Activated T-cell treated with anti-CD3 and anti-CD28 coated beads for 48 hours (primary cell): ENCODE results near the gene PNPLA2.

Source experiments
- DNase-seq: peaks from one replicate; pipeline ENCODE4 v3.0.0-alpha.2; 2020; ENCODE audit warnings: low read depth

PNPLA2 gene

DNA sequence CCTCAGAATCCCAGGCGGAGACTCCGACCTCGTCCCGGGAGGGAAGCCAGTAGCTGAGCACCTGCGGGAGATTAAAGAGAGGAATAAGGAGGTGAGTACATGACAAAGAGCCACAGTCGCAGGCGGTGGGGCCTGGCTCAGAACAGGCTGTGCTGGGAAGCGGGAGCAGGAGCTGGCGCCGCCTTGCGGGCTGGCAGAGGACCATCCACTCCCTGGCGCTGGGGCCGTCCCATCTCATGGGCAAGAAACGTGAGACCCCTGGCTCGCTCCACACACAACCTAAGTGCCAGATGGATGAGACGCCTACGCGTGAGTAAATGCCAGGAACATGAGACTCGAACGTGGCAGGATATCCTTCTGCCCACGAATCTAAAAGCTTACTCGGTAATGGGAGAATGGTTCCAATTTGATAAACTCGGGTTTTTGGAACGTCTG, 35.1 kb upstream of the PNPLA2 start:
- no peak for DNase-seq

DNA sequence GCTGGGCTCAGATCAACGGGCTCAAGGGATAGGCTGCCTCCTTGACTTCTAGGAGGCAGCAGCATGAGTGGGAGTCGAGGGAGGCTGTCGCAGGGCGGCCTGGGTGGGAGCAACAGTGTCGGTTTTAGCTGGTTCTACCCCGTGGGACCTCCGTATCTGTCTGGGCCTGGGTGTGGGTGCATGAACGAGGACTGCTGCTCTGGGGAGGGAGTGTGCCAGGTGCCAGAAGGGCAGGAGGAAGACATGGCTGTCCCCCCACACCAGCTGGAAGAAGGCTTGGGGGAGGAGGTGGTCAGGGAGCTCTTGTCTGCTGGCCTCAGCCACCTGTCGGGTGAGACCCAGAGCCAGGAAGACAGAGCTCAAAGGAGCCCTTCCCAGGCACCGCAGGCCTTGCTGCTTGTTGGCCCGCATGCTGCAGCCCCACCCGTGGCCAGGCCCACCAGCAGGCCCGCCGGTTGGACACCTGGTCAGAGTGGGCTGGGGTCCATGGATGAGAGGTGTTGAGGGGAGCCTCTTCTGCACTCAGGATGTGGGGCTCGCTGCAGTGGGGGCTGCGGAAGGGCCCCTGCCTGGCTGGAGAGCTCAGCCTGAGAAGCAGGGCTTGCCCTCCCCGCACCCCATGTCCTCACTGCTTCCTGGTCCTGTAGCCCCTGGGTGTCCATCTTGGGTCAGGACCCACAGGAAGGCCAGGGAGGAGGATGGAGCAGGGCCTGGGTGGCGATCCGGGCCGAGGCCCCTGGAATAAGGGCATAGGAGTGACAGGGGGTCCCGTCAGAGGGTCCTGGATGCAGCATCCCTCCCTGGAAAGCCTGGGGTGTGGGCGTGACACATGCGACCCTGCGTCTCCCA, 32.3 kb upstream of the PNPLA2 start:
- no peak for DNase-seq

DNA sequence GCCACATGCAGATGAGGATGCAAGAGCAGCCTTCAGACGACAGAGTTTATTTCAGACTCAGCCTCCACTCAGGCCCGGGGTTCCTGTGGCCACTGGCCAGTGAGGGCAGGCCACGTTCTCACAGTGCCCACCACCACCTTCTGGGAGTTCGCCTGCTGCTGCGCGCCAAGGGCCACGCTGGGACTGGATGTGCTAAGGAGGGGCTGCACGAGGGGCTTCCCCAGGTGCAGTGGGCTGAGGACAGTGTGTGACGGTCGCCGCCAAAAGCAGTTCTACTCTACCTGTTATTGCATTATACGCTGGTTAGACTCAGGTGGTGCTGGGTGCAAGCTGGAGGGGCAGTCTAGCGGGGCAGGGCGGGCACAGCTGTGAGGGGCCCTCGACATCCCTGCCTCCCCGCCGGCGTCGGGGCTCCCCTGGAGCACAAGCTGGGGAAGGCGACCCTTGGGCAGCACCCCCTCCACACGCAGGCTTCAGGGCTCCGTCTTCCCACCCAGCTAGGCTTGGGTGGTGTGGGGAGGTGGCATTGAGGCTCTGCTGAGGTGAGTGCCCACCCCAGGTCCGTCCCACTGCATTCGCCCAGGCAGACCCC, 31.5 kb upstream of the PNPLA2 start:
- no peak for DNase-seq

DNA sequence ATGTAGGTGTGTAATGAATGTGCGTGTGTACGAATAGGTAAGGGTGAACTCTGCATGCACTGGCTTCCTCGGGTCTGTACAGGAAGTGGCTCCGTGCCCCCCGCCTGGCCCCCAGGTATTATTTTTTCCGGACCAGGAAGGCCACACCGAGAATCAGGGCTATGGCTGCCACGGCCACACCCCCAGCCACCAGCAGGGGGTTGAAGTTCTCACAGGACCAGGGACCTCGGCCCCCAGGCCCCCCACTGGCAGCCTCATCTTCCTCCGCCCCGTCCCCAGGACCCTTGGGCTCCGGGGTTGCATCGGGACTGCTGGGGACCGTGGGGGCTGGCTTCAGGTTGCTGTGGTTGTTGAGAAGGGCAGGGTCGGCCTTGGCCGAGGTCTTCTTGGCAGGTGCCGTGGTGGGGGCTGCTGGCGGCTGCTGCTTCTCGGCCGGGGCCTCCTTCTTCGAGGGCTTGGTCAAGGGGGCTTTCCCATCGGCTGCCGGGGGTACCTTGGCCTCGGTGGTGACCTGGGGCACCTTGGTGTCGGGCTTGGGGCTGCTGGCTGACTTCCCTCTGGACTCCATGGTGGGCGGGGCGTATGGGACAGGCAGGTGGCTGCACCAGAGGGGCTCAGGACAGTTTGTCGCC, 30.6 kb upstream of the PNPLA2 start:
- no peak for DNase-seq

DNA sequence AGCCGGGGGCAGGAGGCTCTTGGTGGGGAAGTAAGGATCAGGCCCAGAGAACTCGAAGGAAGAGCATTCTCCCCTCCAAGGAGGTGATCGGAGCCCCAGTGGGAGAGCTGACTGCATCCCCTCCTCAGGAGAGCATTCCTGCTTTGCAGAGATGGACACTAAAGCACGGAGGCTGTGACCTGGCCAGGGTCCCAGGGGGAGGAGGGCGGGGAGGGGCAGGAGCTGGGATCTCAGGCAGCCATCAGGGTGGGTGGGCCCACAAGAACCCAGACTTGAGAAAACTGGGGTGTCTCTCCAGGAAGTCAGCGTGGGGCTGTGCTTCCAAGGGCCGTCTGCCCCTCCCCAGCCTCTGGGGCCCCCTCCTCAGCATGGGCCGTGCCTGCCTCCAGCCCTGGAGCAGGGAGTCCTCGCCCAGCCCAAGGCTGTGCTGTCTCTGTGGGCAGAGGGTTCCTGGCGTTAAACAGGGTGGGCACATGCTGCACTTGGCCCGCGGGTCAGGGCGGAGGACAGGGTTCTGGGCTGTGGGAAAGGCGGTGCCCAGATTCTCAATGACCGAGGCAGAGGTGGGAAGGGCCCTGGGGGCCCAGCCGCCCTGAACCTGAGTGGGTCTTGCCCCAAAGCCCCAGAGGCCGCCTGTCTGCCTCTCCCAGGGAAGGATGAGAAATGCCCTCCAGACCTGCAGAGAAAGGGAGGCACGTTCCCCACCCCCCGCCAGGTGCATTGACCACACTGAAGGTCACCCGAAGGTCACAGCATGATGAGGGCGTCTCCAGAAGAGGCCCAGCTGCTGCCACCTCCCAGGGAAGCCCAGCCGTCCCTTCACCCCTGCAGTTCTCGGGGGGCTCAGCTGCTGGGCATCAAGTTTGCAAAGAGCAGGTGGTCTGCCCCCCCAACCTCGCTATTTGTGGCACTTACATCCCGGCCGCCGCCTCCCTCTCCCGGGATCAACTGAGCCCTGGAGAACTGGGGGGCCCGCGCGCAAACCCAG, 29.5 kb upstream of the PNPLA2 start:
- DNase-seq = no peak

DNA sequence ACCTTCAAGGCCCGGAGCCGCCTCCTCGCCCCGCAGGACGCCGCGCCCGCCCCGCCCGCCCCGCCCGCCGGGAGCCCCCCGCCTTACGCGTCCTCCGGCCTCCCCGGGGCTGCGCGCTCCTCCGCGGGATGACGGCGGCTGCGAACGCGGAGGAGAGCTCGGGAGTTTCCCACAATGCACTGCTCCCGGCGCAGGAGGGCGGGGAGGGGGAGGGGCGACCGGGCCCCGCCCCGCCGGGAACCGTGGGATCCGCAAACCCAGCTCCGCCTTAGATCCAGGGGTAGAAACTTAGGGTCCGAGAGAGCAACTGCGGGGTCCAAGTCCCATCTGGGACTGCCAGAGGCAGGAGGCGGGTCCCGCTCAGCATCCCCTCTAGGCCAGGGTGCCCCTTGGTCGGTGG, 28.8 kb upstream of the PNPLA2 start, which contains the start of gene CEND1:
TSS of gene CEND1 (minus strand) at position 148 of the 400 bp plus-strand sequence. CDS start 1,514 bp downstream, outside the sequence.
- DNase-seq = peak; percentile 67

DNA sequence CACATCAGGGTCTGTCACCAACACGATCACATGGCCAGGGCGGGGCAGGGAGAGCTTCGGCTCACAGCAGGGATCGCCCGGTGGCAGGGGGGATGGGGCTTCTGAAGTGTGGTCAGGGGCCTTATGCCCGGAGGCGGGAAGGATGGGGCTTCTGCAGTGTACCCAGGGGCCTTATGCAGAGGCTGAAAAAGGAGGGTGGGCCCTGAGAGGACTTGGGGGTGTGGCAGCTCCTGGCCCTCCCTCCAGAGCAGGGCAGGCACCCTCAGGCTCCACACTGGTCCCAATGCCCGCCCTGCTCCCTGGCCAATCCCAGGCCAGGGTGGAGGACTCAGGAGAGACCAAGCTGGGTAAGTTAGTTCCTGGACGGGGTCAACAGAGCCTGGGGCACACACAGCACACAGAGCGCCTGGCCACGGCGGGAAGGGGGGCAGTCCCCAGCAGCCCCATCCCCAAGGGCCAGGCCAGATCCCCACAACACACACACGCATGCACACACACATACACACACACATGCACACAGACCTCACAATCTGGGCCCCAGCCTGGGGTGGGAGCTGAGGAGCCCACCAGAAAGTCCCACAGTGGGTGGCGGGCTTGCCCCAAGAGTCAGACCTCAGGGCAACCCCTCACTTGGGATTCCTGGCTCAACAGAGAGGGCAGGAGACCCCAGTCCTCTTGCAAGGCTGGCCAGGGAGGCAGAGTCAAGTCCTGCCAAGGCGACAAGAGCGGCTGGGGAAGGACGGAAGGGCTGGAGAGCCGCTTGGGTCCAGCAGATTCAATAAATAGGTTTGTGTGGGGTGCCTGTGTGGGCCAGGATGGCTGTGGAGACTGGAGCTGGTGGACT, 27.8 kb upstream of the PNPLA2 start:
- DNase-seq = no peak

DNA sequence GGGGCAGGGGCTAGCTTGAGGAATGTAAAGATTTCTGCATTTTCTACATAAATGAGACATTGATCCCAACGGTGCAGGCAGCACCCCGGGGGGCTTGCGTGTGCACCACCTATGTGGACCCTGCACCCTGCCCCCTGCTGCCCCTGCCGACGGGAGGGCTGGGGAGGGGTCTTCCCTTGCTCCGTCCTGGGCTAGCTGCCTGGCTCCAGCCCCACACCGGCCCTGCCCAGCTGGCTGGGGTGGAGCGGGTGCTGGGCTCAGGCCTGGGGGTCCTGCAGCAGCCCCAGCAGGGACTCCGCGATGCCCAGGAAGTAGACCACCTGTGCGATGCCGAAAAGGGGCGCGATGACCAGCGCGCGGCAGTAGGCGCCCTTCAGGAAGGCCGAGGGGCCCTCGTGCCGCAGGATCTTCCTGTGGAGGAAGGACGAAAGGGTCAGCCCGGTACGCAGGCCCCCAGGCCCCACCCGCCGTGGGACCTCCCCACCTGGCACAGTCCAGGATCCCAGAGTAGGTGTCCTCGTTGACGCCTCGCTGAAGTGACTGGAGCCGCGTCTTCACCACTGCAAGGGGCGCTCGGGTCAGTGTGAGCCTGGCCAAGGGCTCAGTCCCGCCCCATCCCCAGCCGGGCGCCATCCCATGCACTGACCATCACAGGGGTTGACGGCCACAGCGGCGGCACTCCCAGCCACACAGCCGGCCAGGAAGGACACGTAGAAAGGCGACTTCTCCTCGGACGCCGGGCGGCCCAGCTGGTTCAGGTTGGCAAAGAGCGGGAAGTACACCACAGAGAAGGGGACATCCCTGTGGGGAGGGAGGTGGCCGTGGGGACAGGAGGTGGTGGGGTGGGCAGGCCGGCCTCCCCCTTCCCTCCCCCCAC, 26.8 kb upstream of the PNPLA2 start:
- DNase-seq = no peak

DNA sequence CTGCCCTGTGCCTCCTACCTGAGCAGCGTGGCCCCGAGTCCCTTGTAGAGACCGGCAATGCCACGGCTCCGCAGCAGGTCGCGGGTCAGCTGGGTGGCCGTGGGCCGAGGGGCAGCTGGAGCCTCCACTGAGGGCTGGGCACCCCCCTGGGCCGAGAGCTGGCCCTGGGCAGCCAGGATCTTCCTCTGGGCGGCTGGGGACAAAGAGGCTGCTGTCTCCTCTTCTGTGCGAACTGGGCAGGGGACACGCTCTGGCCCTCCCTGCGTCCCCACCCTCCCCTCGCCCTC, 26.2 kb upstream of the PNPLA2 start:
- DNase-seq = no peak

DNA sequence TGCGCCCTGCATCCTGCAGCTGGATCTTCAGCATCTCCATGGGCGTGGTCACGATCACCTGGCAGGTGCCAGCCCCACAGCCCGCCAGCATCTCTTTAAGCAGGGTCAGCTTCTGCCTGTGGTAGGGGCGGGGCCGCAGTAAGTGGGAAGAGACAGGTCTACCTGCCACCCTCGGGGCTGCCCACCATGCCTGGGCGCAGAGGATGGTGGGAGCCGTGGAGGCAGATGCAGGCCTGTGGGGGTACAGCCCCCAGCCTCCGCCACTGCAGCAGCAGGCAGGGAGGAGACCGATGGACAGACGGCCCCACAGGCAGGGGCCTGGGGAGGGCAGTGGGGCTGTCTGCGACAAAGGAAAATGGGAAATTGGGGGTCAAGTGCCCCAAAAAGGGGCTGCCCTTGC, 25.8 kb upstream of the PNPLA2 start:
- DNase-seq = no peak

DNA sequence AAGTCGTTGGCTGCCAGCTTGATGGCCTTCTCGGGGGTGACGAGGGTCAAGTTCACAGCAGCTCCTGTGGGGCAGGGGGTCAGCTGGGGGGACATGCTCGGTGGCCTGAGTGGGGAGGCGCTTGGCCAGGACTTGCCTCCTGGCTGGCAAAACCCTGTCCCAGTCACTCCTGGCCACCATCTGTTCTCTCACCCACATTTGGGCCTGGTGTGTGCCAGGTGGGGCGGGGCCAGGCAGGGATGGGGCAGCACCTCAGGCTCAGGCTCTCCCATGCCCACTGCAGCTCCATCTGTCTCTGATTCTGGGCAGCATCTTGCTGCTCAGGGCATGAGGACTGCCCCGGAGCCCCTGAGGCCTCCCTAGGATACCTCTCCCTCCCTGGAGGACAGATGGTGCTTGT, 25.2 kb upstream of the PNPLA2 start:
- no peak for DNase-seq

DNA sequence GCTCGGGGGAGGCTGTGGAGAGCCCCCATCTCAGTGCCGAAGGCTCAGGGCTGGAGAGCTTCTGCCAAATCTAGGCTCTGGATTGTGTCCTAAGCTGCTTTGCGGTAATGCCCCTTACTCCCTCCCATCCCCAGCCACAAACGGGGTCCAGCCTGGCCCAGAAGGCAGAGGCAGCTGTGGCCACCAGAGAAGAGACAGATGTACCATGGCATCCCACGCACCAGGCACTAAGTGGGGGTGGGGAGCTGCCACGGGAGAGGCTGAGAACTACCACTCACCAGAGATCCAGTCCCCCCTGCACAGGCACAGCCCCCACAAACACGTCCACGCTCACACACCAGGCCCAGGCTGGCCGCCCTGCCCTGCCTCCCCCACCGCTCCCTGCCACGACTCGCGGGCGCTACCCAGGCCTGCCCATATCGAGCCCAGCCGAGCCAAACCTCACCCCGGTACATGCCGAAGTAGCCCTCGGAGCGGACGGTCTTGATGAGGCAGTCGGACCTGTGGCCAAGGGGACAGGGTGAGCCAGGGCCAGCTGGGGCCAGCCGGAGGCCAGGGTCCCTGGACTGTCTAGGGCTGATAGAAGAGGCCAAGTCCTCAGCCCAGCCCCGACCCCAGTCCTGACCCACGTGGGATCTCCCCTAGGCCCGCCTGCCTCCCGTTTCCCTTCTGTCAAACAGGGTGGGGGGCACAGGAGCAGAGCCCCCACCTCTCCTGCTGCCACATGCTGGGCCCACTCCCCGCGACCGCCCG, 24.5 kb upstream of the PNPLA2 start:
- no peak for DNase-seq

DNA sequence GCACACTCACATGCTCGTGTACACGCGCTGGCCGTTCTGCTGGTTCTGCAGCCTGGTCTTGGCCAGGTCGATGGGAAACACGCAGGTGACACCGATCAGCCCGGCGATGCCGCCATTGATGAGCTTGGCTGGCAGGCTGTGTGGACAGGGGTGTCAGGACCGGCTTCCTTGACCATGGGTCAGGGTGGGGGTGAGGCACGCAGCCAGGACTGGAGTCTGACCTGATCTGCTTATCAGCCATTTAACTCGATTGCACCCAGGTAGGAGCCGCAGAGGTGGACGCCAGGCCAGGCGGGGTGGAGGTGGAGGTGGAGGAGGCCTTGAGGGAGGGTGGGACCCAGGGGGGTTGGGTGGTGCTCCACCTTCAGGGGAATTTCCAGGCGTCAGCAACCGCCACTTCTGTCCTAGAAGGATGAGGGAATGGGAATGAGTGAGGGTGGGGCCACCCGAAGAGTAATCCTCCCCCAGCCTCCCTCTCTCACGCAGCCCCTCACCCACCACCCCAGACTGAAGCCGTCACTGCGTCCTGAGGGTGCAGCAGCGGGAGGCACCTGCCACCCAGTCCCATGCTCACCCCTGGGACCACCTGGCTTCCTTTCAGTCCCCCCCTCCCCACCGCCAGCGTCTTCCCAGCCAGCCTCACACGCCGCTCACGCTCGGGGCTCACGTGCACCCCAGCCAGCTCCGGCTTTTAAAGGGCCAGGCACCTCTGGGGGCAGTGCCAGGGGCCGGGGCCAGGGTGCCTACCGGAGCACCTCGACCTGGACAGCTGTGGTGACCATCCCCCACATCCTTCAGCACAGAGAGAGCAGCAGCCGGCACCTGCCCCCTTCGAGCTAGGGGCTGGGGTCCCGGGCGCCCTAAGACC, 23.7 kb upstream of the PNPLA2 start:
- no peak for DNase-seq

DNA sequence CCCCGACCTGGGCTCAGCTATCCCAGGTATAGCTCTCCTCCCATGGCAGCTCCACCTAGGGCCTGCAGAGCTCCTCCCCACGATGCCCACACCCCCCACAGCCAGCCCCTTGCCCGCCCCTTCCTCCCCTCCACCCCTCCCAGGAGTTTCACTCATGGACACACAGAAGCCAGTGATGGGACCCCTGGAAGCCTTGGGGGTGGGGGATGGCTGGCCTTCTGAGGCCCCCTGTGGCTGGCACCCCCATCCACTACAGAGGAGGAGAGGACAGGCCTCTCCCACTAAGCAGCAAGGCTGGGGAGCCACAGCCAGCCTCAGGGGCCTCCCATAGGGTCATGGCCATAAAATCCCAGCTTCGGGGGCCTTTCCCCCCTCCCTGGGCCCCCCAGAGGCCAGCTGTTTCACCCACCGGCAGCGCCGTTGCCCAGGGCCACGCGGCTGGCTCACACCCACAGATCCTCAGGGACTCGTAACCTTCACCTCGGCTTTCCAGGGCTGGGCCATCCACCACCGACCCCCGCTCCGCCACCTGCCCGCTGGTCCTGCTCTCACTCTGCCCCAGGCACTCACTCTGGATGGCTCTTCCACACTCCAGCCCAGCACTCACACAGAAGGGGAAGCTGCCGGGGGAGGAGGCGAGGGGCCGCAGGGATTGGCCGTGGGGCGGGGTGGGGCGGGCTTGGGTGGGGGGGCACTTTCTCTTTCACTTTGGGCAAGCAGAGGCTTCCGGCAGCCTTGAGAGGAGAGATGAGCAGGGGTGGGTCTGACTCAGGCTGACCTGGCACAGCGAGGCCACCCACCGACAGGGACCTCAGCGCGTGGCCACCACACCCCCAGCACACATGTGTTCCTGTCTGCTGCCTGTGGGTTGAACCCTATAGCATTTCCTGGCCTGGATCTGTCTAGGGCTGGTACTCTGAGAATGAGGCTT, 22.8 kb upstream of the PNPLA2 start:
- peak; percentile 85 for DNase-seq

DNA sequence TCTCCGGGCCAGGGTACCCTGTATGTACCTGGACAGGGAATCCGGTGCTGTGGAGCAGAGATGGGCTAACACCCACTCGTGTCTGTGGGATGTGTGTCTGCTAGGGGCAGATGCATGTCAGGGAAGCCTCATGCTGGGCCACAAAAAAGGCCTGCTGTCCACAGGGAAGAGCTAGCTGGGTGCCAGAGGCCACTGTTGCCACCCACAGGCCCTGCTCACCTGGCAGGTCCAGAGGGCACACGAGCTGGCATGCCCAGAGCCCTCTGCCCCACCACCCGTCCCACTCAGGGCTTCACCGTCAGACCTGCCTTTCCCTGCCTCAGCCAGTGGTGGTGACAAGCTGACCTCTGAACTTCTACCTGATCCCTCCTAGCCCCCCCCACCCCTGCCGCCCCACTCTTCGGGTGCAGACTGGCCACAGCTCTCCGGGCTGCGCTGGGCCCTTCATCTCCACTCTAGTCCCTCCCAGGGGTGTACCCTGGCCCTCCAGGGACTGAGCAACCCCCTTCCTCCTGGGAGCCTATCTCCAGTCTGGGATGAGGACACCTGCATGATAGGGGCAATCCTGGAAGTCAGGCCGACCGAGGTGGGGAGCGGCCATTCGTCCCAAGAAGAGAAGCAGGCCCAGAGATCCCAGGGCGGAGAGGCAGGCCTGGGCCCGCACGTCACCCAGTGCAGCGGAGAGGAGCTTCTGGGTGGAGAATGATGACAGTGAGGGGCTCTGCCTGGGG, 22.0 kb upstream of the PNPLA2 start:
- no peak for DNase-seq

DNA sequence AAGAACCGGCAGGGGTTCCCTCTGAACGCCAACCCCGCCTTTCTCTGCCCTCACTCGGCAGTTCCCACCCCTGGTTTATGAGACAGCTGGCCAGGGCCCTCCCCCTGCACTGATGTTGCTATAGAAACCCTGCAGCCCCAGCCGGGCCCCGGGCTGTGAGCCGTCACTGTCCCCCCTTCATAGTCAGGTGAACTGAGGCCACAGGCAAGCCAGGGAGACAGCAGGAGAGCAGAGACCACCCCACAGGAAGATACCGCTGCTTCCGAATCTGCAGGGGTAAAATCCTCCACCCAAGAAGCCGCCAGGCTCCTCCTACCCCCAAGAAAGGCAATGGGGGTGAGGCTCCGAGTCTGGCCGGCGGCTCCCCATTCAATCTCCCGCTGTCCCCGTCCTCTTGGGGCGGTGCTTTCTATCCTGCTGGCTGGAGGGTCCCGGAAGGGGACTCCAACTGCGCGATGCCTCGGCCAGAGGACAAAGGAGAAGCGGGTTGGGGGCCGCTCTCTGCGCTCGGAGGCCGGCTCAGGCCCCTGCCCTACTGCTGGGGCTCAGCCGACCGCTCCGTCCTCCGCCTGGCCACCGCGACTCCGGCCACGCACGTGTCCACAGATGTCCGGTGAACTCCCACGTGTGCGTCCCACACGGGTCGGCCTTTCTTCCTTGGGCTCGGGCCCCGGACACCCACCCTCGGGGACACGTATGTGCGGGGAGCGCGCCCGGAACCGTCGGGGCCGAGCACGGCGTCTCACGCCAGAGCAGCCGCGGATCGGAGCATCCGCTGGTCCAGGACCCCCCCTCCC, 21.2 kb upstream of the PNPLA2 start:
- peak; percentile 74 for DNase-seq
